HepG2 (cell line): ENCODE measurements around the gene CACNA1C. TPM values are rescaled to one million over a fixed set of nuclear protein-coding genes. Genes with fewer than 3 reads are reported as not detected.

ENCODE experiments used
- ATAC-seq: fragments of 200-7000 bp; cut with Tn5 transposase; 3 replicates; pipeline ENCODE4 v1.9.1; 2020; ENCODE audit warnings: mild to moderate bottlenecking, moderate library complexity
- BruUV-seq: library from RNA; stranded (reverse); fragments of 400-500 nt; replicated peaks from 2 replicates; lab custom pipeline; 2021; lab: Mats Ljungman, UMichigan
- CTCF ChIA-PET: fragments of 300-600 bp; formaldehyde crosslinking; extraction: SDS; loops from one replicate; lab custom pipeline; 2021; ENCODE audit warnings: low total read pairs, inconsistent platforms, low intra/inter-chr PET ratio; lab: Yijun Ruan, JAX
- POLR2A ChIA-PET: fragments of 350-600 bp; sonication (Branson Sonifier 250); formaldehyde crosslinking; loops from one replicate; lab custom pipeline; 2020; ENCODE audit warnings: antibody characterized with exemption, inconsistent platforms; lab: Yijun Ruan, JAX
- DNase-seq: peaks from one replicate; pipeline ENCODE4 v3.0.0-alpha.2; 2015; ENCODE audit warnings: low spot score
- FAIRE-seq: peaks from 3 replicates; lab custom pipeline; 2011; peaks lifted over from hg19 to GRCh38; lab: Jason Lieb, UNC
- H2AFZ ChIP-seq: one replicate; pipeline ENCODE4 v1.6.1; 2011; ENCODE audit warnings: low read length, inconsistent platforms
- H3K27ac ChIP-seq: fragments of 300-600 bp; 3 replicates; pipeline ENCODE4 v1.8.0; 2011; ENCODE audit warnings: mixed run types, mild to moderate bottlenecking, mixed read lengths, low read length, inconsistent platforms; ENCODE audit not compliant: insufficient read depth; ENCODE audit errors: extremely low read length
- H3K27me3 ChIP-seq, 2 experiments: fragments of 200-600 bp in 1 of 2; 2 replicates in 1 of 2; 3 replicates in 1 of 2; pipeline versions ENCODE4 v1.6.0 to v1.8.0; 2011; ENCODE audit warnings: low read length in 2 of 2, mild to moderate bottlenecking in 2 of 2, moderate library complexity in 2 of 2, inconsistent platforms in 1 of 2; ENCODE audit not compliant: insufficient read depth in 2 of 2, control insufficient read depth in 1 of 2
- H3K36me3 ChIP-seq, 2 experiments: fragments of 200-600 bp in 1 of 2; replicated peaks in 1 of 2; 2 replicates in 1 of 2; 3 replicates in 1 of 2; pipeline versions ENCODE4 v1.5.1 to v1.8.0; 2011; ENCODE audit warnings: low read length in 2 of 2, inconsistent platforms in 1 of 2; ENCODE audit not compliant: insufficient read depth in 2 of 2, control insufficient read depth in 1 of 2
- H3K4me1 ChIP-seq: 2 replicates; pipeline ENCODE4 v1.5.1; 2012; ENCODE audit warnings: low read length, inconsistent platforms; ENCODE audit not compliant: insufficient read depth
- H3K4me2 ChIP-seq: 2 replicates; pipeline ENCODE4 v1.6.0; 2011; ENCODE audit warnings: low read depth, low read length, inconsistent platforms
- H3K4me3 ChIP-seq, 3 experiments: fragments of 200-600 bp in 1 of 3; sonication (generic), shearing (Covaris generic) in 1 of 3; replicated peaks in 1 of 3; 2 replicates each; pipeline ENCODE4 v1.5.1; 2011 to 2016; ENCODE audit warnings: low read length in 3 of 3, inconsistent platforms in 2 of 3, low read depth in 2 of 3, mild to moderate bottlenecking in 2 of 3, control low read depth in 1 of 3, mixed read lengths in 1 of 3; ENCODE audit not compliant: insufficient read depth in 1 of 3
- H3K79me2 ChIP-seq: one replicate; pipeline ENCODE4 v1.6.1; 2011; ENCODE audit warnings: low read length, inconsistent platforms; ENCODE audit not compliant: insufficient read depth
- H3K9ac ChIP-seq: 2 replicates; pipeline ENCODE4 v1.6.0; 2011; ENCODE audit warnings: mild to moderate bottlenecking, low read depth, low read length, inconsistent platforms; ENCODE audit not compliant: insufficient read depth
- H3K9me3 ChIP-seq: 2 replicates; pipeline ENCODE4 v1.5.1; 2012; ENCODE audit warnings: mild to moderate bottlenecking, low read length
- H4K20me1 ChIP-seq: 2 replicates; pipeline ENCODE4 v1.6.0; 2011; ENCODE audit warnings: inconsistent platforms, mild to moderate bottlenecking, low read length, moderate library complexity; ENCODE audit not compliant: insufficient read depth
- E2F5 ChIP-seq: sonication (generic); formaldehyde crosslinking; conservative IDR thresholded peaks from 2 replicates; pipeline ENCODE4 v1.4.0; 2020; ENCODE audit warnings: missing genetic modification reagents
- FOXA1 ChIP-seq, 2 experiments: fragments of 450-650 bp in 1 of 2; sonication (generic) in 1 of 2; formaldehyde crosslinking in 1 of 2; IDR thresholded peaks; 2 replicates each; pipeline versions ENCODE4 v1.4.0 to v1.6.1; 2016 to 2020; ENCODE audit warnings: missing genetic modification reagents in 1 of 2
- KLF6 ChIP-seq: IDR thresholded peaks from 2 replicates; pipeline ENCODE4 v1.8.0; 2016; ENCODE audit warnings: missing biosample characterization, missing genetic modification reagents
- PRDM4 ChIP-seq: sonication (generic); formaldehyde crosslinking; IDR thresholded peaks from 2 replicates; pipeline ENCODE4 v1.9.0; 2021; ENCODE audit warnings: missing genetic modification reagents, borderline replicate concordance
- RARG ChIP-seq: sonication (generic); formaldehyde crosslinking; IDR thresholded peaks from 2 replicates; pipeline ENCODE4 v1.4.0; 2020; ENCODE audit warnings: low read depth, mild to moderate bottlenecking, missing genetic modification reagents
- RBAK ChIP-seq: sonication (generic); formaldehyde crosslinking; IDR thresholded peaks from 2 replicates; pipeline ENCODE4 v1.5.1; 2020; ENCODE audit warnings: mild to moderate bottlenecking, missing genetic modification reagents
- SMAD3 ChIP-seq: sonication (generic); formaldehyde crosslinking; IDR thresholded peaks from 2 replicates; pipeline ENCODE4 v1.4.0; 2020; ENCODE audit warnings: missing genetic modification reagents
- ZFP36L2 ChIP-seq: sonication (generic); formaldehyde crosslinking; IDR thresholded peaks from 2 replicates; pipeline ENCODE4 v1.4.0; 2020; ENCODE audit warnings: missing genetic modification reagents
- ZFP90 ChIP-seq: sonication (generic); formaldehyde crosslinking; IDR thresholded peaks from 2 replicates; pipeline ENCODE4 v1.8.0; 2022; ENCODE audit warnings: missing genetic modification reagents, mild to moderate bottlenecking, inconsistent platforms, borderline replicate concordance
- ZNF543 ChIP-seq: sonication (generic); formaldehyde crosslinking; IDR thresholded peaks from 2 replicates; pipeline ENCODE4 v1.4.0; 2020; ENCODE audit warnings: mild to moderate bottlenecking, missing genetic modification reagents
- ZNF589 ChIP-seq: sonication (generic); formaldehyde crosslinking; conservative IDR thresholded peaks from 2 replicates; pipeline ENCODE4 v1.8.0; 2022; ENCODE audit warnings: mild to moderate bottlenecking, moderate library complexity, missing genetic modification reagents
- ZNF792 ChIP-seq: IDR thresholded peaks from 2 replicates; pipeline ENCODE4 v1.6.1; 2016
- ZZZ3 ChIP-seq: sonication (generic); formaldehyde crosslinking; IDR thresholded peaks from 2 replicates; pipeline ENCODE4 v1.4.0; 2020; ENCODE audit warnings: missing genetic modification reagents, mild to moderate bottlenecking, borderline replicate concordance
- WGBS: methylation state at CpG from one replicate; pipeline ENCODE4 v1.1.6; 2017; ENCODE audit warnings: low lambda C conversion rate; 5-methylcytosine and 5-hydroxymethylcytosine counted together
- in situ Hi-C: cut with HindIII; loops from 2 replicates; pipeline ENCODE4 v1.10.0; 2017; ENCODE audit warnings: low pct_unique_long_range_greater_than_20kb; ENCODE audit not compliant: extremely low pct_ligation_motif_present
- intact Hi-C: fragments of 100-400 bp; cut with micrococcal nuclease; formaldehyde crosslinking; loops from one replicate; pipeline ENCODE4 v1.10.0; 2022; ENCODE audit not compliant: unreplicated experiment
- polyA plus RNA-seq, 8 experiments: library from polyadenylated mRNA; depleted of rRNA in 3 of 8; stranded (reverse) in 7 of 8; unstranded in 1 of 8; fragments of >200 nt; fragmentation: Illumina TruSeq in 4 of 8; extraction: Trizol in 4 of 8; gene quantifications; 2 replicates each; pipeline versions ENCODE4 v1.2.1 to v1.2.3, GENCODE V29; 2011 to 2016; ENCODE audit warnings: low read depth in 4 of 8, missing spikeins in 1 of 8, mixed read lengths in 1 of 8; ENCODE audit not compliant: insufficient read depth in 1 of 8
- total RNA-seq, 5 experiments: library from RNA; depleted of rRNA; stranded (reverse); fragments of >200 nt; fragmentation: Illumina TruSeq; extraction: Trizol; gene quantifications; 2 replicates each; pipeline ENCODE4 v1.2.3, GENCODE V29; 2016; ENCODE audit warnings: low read depth in 1 of 5
- TF ChIP-seq, protein P1 (sequence below): IDR thresholded peaks from 2 replicates; pipeline ENCODE4 v1.6.1; 2012; ENCODE audit warnings: inconsistent platforms

The CACNA1C gene
- total and polyA plus RNA-seq, 2 of the 13 experiments (the other 11 are each of a cell fraction or from before 2014, with no cell fraction given), result not detected

GRCh38 chr12:2390133-2390532 is 337.3 kb downstream of the CACNA1C start:
- H2AFZ ChIP-seq, result no peak overlapping the region
- DNase-seq (no peak), ATAC-seq (no peak), FAIRE-seq (no peak)
- in situ Hi-C loops (no loop called here), intact Hi-C loops (no loop called here)
- no peak overlapping the region for H3K4me2 ChIP-seq
- H3K36me3 ChIP-seq, result no peaks in the 10 kb centered on the region
- 0% methylated on average over 3 of the region's 4 CpGs for WGBS
- H3K79me2 ChIP-seq, result no peaks in the 10 kb centered on the region
- no peak for TF ChIP-seq RBAK (CRISPR knock-in tag)
- no peak for TF ChIP-seq ZZZ3 (CRISPR knock-in tag)
- no peak for TF ChIP-seq ZNF589 (CRISPR knock-in tag)
- no peak for TF ChIP-seq PRDM4
- no peak for TF ChIP-seq ZFP90 (CRISPR knock-in tag)
- TF ChIP-seq, protein P1, sequence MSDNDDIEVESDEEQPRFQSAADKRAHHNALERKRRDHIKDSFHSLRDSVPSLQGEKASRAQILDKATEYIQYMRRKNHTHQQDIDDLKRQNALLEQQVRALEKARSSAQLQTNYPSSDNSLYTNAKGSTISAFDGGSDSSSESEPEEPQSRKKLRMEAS, result no peak
- TF ChIP-seq ZFP36L2, result no peak
- TF ChIP-seq RARG (CRISPR knock-in tag), result no peak
- TF ChIP-seq ZNF792 (CRISPR knock-in tag), result no peak
- no peak for TF ChIP-seq ZNF543 (CRISPR knock-in tag)
- no peak for TF ChIP-seq KLF6
- no peak for TF ChIP-seq SMAD3 (CRISPR knock-in tag)
- TF ChIP-seq E2F5 (CRISPR knock-in tag), result no peak
- TF ChIP-seq FOXA1 (IDR thresholded peaks at IDR 0.05), result no peak
- no peak for TF ChIP-seq FOXA1 (CRISPR knock-in tag; IDR thresholded peaks at IDR 0.05)
- POLR2A ChIA-PET, result no interaction called here
- H3K4me1 ChIP-seq, result no peaks in the 10 kb centered on the region
- H3K27ac ChIP-seq, result no peak overlapping the region
- BruUV-seq, result no TSS peak
- CTCF ChIA-PET, result no interaction called here
- peaks cover 1 to 17% of the 10 kb centered on the region in 2 experiments; a peak in 1 of 5 replicates for H3K27me3 ChIP-seq
- H3K4me3 ChIP-seq, result no peak overlapping the region
- no peaks in the 10 kb centered on the region for H4K20me1 ChIP-seq
- no peaks in the 10 kb centered on the region for H3K9me3 ChIP-seq
- H3K9ac ChIP-seq, result no peak overlapping the region
